ENCODE results near the gene PPP1R15B. TPM values are rescaled to one million over a fixed set of nuclear protein-coding genes. Genes with fewer than 3 reads are reported as not detected.

Gene PPP1R15B
- polyA plus RNA-seq, 4 donors: 34.5 to 49.4 (median 44.7) TPM

- no peak for DNase-seq (ENCODE audit: low read depth in 4 of 4, low spot score in 3 of 4)
Measured at GRCh38 chr1:204405988-204406387, 5.6 kb downstream of the PPP1R15B start.

- DNase-seq (ENCODE audit: low read depth in 4 of 4, low spot score in 3 of 4): no peak
Measured at GRCh38 chr1:204404629-204405028, 7.0 kb downstream of the PPP1R15B start.

DNA sequence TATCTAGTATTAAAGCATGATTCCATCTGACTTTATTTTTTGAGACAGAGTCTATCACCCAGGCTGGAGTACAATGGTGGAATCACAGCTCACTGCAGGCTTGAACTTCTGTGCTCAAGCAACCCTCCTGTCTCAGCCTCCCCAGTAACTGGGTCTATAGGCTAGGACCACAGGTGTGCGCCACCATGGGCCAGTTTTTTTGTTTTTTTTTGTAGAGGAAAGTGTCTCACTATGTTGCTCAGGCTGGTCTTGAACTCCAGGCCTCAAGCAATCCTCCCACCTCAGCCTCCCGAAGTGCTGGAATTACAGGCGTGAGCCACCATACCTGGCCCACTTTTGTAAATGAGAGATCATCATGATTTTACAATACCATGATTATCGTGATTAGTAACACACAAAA is 9.2 kb downstream of the PPP1R15B start:
- DNase-seq (ENCODE audit: low read depth in 4 of 4, low spot score in 3 of 4): no peak

- DNase-seq (ENCODE audit: low read depth in 4 of 4, low spot score in 3 of 4): no peak
Measured at GRCh38 chr1:204401730-204402129, 9.9 kb downstream of the PPP1R15B start.

DNA sequence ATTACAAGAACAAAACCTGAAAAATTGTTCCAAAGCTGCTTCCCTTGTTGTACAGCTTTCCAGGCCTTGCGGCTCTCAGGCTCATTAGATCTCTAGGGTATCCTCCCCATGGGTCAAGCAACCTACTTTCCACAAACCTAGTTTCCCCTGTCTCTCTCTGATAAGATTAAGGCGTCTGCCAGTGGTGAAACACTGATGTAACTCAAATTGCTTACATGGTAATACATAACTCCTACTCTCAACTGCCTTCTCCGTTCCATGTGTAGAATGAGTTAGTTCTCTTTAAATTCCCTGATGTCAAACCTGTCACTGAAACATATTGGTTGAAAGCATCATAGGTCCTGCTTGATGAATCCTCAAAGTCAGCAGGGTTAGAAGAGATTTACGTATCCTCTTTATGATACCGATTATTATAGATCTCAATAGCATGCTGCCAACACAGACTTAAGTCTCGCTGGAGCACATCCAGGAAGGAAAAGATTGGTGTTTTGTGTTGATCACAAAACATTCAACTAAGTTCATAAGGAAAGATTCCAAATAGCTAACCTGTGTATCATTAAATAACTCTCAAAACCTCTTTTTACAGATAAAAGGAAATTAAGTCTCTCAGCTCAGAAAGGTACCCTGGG is 10.6 kb downstream of the PPP1R15B start:
- no peak for DNase-seq (ENCODE audit: low read depth in 4 of 4, low spot score in 3 of 4)

DNA sequence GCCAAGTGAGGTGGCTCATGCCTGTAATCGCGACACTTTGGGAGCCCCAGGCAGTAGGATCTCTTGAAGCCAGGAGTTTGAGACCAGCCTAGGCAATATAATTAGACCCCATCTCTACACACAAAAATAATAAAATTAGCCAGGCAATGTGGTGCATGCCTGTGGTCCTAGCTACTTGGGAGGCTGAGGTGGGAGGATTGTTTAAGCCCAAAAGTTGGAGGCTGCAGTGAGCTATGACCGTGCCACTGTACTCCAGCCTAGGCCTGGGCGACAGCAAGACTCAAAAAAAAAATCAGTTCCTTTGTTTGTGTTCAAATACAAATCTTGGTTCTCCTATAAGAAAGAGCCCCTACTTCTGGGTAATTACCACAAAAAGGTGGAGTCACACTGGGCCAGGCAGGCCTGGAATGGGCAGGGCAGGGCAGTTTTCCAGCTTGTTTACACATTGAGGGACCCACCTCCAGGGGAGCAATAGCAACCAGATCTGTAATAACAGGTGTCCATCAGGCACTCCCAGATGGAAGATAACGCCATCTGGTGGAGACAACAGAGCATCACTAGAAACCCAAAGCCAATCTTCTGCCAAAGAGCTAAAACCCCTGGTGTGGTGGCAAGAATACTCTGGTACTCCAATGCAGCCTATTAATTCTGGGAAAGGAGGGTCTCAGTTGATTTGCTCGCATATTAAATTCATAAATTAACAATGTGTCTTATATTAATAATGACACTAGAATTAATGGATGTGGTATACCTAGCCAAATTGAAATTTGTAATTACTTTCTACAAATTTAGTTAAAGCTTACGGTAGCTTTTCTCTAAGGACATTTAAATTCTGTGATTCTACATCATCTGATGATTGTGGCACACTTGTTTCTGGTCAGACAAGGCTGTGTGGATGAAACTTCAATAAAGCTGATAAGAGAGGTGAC is 13.2 kb downstream of the PPP1R15B start:
- DNase-seq (ENCODE audit: low read depth in 4 of 4, low spot score in 3 of 4): peak in 2 of 4 donors; percentile 57 to 65

DNA sequence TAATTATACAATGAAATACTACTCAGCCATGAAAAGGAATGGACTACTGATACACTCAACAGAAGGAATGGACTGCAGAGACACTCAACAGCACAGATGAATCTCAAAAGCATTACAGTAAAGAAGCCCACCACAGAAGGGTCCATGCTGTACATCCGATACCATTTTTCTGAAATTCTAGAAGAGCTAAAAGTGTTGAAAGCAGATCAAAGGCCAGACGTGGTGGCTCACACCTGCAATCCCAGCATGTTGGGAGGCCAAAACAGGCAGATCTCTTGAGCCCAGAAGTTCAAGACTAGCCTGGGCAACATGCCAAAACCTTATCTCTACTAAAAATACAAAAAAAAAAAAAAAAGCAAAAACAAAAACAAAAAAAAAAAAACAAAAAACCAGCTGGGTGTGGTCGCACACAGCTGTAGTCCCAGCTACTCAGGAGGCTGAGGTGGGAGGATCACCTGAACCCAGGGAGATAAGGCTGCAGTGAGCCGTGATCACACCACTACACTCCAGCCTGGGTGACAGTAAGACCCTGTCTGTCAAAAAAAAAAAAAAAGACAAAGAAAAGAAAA is 15.5 kb downstream of the PPP1R15B start:
- DNase-seq (ENCODE audit: low read depth in 4 of 4, low spot score in 3 of 4): no peak

- DNase-seq (ENCODE audit: low read depth in 4 of 4, low spot score in 3 of 4): no peak
Measured at GRCh38 chr1:204391629-204392028, 20.0 kb downstream of the PPP1R15B start.

DNA sequence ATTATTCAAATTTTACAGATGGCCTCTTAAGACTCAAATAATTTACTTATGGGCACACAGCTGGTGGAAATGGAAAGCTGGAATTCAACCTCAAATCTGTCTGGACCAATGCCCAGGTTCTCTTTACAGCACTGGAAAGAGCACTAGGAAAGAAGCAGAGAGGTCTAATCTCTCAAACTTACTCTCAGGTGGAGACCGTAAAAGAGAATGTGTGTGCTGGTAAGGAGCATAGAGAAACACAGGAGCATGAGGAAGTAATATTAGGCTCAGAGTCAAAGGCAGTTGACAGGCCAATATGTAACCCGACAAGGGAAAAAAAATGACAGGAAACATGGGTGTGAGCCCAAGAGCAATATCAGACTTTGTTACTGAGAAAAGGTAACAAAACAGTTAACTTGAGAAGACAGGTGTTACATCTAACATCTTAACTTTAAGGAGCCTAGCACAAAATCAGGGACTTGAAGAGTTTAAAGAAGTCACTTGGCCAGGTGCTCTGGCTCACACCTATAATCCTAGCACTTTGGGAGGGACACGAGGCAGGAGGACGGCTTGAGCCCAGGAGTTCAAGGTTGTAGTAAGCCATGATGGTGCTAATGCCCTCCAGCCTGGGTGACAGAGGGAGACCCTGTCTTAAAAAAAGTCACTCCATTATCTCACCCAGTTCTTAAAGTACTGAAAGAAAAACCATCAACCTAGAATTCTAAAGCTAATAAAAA is 20.7 kb downstream of the PPP1R15B start:
- no peak for DNase-seq (ENCODE audit: low read depth in 4 of 4, low spot score in 3 of 4)

GRCh38 chr1:204385727-204386126 is 25.9 kb downstream of the PPP1R15B start:
- DNase-seq (ENCODE audit: low read depth in 4 of 4, low spot score in 3 of 4): no peak

GRCh38 chr1:204384636-204385352 is 26.8 kb downstream of the PPP1R15B start:
- no peak for DNase-seq (ENCODE audit: low read depth in 4 of 4, low spot score in 3 of 4)

- no peak for DNase-seq (ENCODE audit: low read depth in 4 of 4, low spot score in 3 of 4)
Measured at GRCh38 chr1:204383163-204383904, 28.3 kb downstream of the PPP1R15B start.

DNA sequence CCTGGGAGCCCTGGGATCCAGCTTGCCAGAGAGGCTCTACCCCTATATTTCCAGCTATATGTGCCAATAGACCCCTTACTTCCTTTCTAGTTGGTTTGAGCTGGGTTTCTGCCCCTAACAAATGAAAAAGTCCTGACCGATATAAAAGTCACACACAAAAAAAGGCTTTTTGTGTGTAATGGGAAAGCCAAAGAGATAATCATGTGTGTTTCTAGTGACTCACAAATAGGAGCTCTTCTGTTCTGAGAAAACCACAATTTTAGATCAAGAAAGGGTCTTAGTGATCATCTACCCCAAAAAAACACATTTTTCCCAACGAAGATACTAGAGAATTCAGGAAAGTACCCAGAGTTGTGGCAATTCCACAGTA is 28.9 kb downstream of the PPP1R15B start:
- DNase-seq (ENCODE audit: low read depth in 4 of 4, low spot score in 3 of 4): no peak

GRCh38 chr1:204380293-204380831 is 31.3 kb downstream of the PPP1R15B start:
- DNase-seq (ENCODE audit: low read depth in 4 of 4, low spot score in 3 of 4): no peak

DNA sequence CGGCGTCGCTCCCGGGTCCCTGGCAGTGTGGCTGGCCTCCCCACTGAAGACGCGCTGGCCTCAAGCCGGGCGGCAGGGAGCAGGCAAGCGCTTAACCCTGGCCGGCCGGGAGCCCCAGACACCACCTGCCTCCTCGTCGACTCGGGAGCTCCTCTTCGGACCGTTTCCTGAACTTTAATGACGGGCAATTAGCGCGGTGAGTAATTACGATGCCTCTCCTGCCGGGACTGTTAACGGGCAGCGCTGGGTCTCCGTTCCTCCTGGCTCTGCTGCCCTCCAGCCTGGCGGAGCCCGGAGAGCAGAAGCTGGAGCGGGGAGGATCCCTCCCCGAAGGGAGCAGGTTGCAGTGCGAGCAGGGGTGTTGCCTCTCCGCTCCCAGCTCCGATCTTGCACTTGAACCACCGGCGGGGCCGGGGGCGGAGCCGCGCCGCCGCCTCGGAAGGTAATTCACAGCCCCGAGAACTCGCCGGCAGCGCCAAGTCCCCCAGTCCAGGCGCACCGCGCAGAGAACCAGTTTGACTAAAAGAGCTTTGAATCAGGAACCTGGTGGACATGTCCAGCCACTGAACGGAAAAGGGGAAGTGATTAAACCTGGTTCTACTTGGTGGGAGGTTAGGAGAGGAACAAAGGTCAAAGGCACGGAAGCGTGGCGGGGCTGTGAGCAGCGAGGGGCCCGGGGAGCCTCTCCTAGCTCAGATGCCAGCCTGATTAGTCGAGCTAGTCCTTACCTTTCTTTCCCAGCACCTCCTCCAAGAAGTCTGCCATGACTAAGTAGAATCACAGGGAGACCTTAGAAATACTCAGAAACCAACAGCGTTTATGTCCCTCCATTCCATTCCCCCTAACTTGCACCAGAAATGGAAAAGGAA is 33.6 kb downstream of the PPP1R15B start:
- DNase-seq (ENCODE audit: low read depth in 4 of 4, low spot score in 3 of 4): no peak

DNA sequence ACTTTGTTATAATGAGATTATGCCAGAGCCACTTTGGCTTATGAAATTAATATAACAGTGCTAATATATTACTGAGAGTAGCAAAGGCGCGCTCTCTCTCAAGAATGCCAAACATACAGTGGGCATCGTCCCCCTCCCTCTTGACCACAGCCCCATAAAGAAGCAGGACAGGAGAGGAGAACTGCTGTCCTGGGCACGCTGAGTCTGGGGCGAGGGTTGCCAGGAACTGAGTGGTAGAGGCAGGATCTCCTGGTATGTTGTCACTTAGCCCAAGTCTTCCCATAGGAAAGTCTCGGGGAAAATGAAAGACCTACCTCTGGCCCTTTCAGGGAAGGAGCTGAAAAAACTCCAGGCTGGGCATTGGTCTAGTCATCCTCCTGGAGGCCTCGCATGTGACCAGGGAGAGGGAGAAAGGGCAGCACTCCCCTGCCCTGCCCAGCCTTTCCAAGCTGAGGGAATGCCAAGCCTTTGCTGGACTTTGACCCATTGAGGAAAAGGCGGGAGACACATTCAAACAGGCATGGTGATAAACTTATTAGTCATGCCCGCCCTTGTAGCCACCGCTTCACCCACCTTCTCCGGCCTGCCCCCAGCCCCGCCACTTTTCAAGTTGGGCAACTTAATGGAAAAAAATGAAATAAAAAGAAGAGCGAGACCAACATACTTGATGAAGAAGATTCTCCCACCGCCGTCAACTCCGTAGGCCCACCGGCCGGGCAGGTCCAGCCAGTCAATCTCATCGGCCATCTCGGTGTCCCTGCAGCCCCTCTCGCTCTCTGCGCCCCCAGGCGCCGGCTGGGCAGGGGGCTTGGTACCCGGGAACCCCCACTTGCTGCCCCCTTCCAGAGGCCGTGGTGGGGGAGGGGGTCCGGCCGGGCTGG is 34.5 kb downstream of the PPP1R15B start:
- no peak for DNase-seq (ENCODE audit: low read depth in 4 of 4, low spot score in 3 of 4)

GRCh38 chr1:204376465-204376864 is 35.2 kb downstream of the PPP1R15B start:
- no peak for DNase-seq (ENCODE audit: low read depth in 4 of 4, low spot score in 3 of 4)
